NCI-H510A treated with DMSO at 0.1 percent for 48 hours (cell line): Measurements from ENCODE around the gene DRD2.
"Not testable (repeated sequence)": the region's sequence is repeated elsewhere in the genome, so short reads cannot be mapped to it uniquely, and the experiment has no call there.

ENCODE experiments used
- DNase-seq: peaks from one replicate; lab custom pipeline; 2025; lab: John Stamatoyannopoulos, UW

The DRD2 gene

DNA sequence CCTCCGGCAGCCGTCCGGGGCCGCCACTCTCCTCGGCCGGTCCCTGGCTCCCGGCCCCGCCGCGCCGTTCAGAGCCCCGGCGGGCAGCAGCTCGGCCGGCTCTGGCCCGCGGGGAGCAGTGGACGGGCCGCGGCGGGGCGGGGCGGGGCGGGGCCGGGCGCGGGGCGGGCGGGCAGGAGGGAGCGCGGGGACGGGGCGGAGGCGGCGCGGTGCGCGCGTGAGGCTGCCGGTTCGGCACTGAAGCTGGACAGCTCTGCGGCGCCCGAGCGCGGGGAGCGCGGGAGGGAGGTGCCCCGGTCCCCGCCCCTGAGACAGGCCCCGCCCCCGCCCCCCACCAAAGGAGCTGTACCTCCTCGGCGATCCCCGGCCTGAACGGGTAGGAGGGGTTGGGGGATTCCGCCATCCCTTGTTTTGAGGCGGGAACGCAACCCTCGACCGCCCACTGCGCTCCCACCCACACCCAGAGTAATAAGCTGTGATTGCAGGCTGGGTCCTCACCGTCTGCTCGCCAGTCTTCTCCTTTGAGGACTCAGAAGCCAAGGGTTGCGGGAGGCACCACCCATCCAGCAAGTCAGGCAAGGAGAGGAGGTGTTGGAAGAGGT is at the start of gene DRD2:
Gene DRD2 (minus strand): TSS at position 239 of the 602 bp plus-strand sequence. CDS start 50,747 bp downstream, outside the sequence.
- no peak for DNase-seq

DNA sequence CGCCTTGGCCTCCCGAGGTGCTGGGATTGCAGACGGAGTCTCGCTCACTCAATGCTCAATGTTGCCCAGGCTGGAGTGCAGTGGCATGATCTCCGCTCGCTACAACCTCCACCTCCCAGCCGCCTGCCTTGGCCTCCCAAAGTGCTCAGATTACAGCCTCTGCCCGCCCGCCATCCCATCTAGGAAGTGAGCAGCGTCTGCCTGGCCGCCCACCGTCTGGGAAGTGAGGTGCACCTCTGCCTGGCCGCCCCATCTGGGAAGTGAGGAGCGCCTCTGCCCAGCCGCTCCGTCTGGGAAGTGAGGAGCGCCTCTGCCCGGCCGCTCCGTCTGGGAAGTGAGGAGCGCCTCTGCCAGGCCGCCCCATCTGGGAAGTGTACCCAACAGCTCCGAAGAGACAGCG is 48.7 kb upstream of the DRD2 start:
- DNase-seq, result not testable (repeated sequence)

DNA sequence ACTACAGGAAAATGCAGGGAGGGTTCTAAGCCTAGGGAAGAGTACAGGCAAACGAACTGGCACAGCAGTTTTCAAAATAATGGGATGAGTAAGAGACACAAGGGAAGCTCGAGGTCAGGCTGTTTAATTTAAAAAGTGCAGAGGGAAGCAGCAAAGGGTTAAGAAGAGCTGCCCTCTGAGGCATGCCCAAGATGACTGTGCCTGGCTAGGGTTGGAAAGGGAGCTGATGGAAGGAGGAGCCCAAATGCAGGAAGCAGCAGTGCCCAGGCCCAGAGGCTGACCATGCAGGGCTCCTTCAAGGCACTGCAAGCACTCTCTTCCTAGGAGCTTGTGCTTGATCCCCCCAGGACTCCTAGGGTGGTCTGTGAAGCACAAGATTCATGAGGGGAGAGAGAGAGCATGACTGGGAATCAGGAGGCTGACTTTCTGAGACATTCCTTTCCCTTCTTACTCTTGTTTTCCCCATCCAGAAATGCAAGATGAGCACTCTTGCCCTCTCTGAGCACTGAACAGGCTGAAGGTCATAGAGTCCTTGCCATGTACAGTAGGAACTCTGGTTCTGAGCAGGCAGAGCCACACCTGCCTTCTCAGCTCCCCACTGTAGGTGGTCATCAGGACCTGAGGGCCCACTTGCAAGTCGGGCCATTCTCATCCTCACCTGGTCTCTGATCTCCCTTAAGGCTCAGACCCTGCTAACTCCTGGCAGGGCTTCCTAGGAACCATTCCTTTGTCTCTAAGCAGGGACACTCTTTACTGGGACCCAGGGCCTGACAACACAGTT is 46.7 kb upstream of the DRD2 start:
- no peak for DNase-seq

DNA sequence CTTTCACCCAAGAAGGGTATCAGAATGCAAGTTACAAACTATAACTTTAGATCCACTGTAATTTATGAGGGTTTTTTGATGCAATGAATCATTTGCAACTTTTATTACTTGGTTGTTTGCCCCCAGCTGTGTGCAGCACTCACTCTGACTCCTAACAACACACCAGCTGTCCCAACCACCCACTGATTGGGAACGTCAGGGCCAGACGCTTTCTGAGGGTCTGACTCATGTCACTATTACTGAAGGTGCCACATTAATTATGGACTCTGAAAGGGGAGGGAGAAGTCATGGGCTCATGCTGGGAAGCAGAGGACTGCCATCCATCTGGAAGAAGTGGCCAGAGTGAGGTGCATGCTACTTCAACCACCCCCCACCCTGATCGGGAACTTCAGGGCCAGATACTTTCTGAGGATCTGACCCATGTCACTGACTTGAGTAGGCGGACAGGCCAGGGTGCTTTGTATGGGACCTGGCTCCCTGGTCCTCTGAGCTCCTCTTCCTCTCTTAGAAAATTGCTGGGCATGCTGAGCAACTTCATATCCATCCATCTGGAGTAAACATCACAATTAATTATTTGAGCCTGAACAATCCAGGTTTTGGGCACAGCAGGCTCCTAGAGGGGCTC is 44.9 kb upstream of the DRD2 start:
- DNase-seq, result no peak

DNA sequence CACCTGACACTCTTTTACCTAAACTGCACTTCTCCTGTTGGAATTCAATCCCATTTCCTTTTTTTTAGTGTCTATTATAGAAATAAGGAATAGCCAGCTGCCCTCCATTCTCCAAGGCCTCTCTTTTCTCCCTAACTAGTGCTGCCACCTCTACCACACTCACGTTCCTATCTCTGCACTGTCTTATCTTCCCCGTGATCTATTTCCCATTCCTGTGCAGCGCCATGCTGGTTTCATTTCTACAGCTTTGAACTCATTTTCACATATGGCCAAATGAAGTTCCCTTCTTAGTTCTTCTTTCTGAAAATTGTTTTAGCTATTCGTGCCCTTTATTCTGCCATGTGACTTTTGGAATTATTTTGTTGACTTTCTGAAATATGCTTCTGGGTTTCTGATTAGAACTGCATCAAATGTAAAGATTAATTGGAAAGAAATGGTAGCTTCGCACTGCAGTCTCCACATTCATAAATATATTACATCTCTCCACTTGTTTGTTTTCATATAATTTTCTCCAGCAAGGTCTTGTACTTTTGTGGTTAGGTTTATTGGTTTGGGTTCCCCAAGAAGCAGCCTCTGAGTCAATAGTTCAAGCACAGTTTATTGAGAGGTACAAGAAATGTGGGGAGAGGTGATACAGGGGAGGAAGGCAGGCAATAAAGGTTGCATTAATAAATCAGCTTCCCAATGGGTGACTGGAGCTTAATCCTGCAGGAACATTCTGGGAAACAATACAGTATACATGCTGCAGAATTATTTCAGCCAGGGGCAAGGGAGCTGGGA is 43.7 kb upstream of the DRD2 start:
- no peak for DNase-seq

DNA sequence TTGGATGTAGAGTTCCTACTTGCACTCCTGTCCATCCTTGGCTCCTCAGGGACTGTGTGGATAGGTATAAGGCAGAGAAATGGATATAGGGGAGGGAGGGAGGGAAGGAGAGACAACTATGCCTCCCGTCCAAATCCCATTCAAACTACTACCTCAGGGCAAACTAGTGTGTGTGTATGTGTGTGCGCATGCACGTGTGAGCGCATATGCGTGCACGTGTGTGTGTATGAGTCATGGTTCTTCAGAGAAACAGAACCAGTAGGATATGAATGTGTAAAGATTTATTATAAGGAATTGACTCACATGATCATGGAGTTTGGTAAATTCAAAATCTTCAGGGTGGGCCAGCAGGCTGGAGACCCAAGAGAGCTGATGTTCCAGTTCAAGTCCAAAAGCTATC is 42.2 kb upstream of the DRD2 start:
- DNase-seq, result no peak

DNA sequence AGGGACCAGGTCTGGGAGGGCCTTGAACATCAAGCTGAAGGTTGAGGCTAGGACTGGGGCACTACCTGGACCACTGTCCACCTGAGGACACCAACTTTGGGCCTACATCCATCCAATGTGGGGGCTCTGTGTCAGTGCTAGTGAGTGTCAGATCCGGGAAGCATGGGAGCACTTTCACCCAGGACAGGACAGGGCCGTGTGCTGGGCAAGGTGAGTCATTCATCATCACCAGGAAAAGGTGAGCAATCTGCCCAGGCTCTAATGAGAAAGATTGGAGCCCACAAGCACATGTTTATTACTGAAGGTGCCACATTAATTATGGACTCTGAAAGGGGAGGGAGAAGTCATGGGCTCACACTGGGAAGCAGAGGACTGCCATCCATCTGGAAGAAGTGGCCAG is 39.7 kb upstream of the DRD2 start:
- DNase-seq, result no peak

DNA sequence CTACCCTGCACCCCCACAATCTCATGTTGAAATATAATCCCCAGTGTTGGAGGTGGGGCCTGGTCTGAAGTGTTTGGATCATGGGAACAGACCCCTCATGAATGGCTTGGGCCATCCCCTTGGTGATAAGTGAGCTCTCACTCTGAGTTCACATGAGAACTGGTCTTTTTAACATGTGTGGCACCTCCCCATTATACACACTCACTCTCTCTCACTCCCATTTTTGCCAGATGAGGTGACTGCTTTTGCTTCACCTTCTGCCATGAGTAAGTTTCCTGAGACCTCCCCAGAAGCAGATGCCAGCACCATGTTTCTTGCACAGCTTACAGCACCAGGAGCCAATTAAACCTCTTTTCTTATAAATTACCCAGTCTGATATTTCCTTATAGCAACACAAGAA is 32.1 kb upstream of the DRD2 start:
- DNase-seq, result no peak

DNA sequence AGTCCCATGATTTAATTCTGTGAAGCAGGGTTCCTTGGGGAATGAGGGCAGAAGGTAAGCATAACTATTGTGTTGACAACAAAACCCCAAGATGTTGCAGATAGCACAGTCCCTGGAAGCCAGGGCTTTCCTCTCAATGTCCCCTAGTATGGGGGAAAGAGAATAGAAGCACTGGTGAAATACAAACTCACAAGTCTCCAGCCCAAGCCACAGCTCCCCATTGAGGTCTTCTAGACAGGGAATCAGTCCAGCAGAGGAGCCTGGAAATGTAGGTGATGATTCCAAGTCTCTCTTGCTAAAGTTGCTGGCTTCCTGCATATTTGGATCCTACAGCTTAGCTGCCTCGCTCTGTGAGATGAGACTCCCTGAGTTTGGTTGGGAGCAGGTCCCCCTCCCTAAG is 31.7 kb upstream of the DRD2 start:
- DNase-seq, result no peak

DNA sequence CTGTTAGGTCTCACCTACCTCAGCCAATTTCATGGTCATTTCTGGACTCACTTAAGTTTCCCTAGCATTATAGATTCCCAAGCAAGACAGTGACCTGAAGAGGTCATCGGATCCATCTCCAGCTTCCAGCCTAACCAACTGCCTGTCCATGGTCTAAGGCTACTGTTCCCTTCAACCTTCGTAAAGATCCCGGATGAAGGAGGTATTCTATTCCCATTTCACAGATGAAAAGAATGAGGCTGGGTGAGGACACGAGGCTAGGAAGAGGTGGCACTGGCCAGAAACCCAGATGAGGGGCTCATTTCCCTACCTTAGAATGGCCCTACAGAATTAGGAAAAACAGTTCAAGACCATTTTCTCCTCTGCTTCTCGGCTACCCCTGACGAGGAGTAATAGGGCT is 31.3 kb upstream of the DRD2 start:
- DNase-seq, result no peak

DNA sequence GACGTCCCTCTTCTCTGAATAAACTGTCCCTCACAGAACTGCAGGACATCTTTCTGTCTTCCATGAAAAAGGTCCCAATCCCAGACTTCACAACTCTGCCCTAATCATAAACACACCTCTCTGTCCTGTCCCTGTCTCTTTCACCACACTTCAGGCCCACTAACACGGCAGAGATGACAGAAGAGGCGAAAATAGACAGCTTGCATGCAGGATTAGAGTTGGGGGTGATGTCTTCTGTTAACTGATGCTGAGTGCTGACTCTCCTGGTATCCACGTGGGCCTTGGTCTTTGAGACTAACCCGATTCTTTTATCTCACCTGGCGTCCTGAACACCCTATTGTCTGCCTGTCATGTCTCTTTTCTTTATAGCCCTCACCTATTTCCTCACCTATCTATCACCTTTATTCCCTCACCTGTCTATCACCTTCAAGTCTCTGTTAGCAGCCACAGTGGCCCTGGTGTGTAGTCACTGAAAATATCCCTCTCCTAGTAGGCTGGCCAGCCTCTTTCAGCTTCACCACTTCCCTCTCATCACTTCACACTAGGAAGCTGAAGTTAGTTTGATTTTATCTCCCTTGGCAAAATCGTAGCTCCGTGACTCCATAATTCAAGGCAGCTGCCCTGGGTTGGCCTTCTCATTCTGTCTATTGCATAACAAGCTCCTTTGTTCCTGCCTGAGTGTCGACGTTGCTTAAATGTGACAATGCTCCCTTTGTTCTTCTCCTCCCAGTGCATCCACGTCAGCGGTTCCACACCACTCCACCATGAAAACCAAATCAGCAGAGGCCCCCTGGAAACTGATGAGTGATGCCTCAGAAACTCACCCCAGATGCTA is 30.6 kb upstream of the DRD2 start:
- no peak for DNase-seq

DNA sequence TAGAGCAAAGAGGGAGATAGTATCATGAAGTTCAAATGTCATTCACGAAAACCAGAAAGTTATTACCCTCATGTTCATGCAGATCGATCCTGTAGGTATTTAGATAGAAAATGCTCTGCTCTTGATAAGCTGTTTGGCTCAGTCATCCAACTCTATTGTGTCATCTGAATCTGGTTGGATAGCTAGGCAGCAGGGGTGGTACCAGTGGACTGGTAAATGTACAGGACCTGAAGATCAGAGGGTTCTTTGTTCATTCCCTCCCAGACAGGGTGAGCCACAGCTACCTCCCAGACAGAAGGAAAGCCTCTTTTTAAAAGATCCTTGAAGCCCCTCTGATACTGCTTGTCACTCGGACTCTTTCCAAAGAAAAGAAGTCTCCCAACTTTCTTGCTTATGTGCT is 29.8 kb upstream of the DRD2 start:
- no peak for DNase-seq

DNA sequence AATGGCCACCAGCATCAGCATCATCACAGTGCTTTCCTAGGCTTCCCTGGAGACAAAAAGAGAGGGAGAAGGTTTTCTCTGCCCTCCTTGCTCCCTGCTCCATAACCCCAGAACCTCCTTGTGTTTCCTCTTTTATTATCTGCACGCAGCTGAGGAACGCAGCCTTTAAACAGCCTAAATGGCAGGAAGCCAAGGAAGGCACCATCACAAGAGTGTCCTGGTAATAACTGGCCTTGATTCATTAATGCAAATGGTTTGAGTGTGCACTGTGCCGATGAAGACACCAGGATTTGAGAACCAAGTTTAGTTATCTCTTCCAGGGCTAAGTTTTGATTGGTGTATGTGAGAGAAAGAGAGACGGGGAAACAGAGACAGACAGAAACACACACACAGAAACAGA is 29.4 kb upstream of the DRD2 start:
- no peak for DNase-seq

DNA sequence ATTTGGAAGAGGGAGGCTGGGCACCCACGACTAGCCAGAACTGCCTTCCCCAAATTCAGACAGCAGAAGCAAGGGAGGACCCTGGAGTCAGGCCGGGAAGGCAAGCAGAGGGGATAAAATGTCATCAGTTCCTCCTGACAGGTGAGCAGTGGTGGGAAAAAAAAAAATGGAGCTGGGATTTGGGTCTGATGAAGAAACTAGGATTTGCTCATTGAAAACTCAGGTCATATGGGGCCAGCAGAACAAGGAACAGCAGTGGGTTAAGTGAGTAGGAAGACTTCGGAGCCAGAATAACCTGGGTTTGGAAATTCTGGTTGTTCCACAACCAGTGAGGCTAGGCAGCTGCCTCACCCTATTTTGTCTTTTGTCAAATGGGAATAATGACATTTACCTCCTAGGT is 28.9 kb upstream of the DRD2 start:
- no peak for DNase-seq

DNA sequence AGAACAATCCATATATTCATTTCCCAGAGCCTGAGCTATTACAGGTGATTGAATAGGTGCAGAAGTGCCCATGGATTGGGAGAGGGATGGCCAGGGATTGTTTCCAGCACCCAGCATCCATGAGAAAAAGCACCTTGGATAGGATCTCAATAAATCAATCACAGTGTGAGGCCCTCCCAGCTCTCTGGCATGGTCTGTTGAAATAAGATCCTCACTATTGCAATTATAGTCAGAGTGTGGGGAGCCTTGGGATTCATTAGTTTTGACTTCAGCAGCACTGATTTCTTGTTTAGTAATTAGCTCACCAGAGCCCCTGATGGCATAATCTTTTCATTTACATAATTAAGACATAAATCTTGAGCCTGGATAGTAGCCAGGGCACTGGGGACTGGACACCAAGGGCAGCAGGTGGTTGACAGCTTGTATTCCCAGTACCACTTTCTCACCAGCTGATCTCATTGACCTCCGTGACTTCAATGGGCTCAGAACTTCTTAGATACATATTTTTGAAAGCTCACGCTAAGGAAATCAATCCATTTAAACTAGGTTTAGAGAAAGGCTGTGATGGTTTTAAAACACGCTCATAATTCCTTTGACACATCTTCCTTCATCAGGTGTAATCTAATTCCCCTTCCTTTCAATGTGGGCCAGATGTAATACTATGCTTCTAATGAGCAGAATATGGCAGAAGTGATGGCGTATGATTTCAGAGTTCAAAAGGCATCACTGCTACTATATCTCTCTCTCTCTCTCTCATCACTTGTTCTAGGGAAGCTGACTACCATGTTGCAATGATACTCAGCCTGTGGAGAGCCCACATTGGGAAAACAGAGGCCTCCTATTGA is 22.1 kb upstream of the DRD2 start:
- no peak for DNase-seq

DNA sequence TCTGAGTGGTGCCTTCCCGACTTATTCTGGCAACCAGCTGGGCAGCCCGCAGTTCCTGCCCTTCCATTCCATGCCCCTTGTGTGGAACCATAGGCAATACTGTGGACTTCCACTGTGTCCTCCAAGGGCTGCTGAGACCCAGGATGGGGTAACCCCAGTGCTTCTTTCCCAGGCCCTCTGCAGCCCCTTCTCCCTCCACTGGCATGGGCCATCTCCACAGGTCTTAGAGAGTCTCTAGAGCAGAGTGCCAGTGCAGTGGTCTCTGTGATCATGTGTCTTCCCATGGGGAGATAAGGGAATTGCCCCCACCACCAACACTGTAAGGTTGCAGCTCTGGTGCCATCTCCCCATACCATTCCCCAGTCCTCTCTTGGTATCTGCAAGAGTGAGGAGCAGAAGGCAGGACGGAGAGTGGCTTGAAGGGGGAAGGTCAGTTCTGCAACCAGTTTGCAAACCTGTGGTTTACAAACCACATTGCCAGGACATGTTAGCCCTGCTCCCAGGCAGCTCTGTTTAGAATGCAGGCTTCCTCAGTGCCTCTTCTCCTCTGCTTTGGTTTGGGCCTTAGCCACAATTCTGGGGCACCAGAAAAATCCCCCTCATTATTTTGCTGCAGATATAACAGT is 20.9 kb upstream of the DRD2 start:
- no peak for DNase-seq

DNA sequence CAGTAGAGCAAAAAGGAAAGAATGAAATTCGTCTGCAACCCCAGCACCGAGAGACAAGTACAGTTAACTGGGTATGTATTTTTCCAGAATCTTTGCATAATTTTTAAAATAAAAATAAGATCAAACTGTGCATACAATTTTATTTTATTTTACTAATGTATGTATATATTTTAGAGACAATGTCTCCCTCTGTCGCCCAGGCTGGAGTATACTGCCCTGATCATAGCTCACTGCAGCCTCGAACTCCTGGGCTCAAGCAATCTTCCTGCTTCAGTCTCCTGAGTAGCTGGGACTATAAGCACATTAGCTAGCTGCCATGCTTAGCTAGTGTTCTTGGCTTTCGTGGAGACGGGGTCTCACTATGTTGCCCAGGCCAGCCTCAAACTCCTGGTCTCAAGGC is 18.8 kb upstream of the DRD2 start:
- no peak for DNase-seq

DNA sequence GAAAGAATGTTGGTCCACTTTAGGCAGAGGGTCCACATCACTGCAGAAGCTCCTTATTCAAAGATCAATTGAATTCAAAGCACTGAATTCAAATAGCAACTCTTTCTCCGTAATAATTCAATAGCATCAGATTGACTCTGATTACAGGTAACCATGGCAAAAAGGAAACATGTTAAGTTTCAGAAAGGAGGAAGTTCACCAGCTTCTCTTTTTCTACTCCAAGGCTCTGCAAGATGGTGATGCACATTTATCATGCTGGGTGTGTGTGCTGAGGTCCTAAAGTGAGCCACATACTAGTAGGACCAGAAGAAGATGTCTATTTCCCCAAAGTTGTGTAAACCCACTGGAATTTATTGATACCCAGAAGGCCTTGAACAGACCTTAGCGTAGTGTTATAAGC is 18.0 kb upstream of the DRD2 start:
- DNase-seq, result no peak

DNA sequence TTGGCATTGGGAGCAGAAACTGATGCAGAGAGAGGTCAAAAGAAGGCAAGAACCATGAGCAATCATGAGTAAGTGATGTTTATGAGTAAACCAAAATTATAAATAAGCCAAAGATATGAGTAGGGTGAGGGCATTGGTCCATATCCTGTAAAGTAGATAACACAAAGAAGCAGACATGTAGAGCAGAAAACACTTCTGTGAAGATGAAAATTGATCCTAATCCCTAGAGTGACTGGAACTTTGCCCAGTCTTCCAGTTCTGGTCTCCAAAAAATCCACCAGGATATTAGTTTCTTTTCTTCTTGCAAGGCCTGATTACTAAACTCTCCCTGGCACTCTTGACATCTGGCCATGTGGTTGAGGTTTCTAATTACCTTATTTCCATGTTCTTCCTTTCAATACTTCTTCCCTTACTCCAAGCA is 13.7 kb upstream of the DRD2 start:
- no peak for DNase-seq

DNA sequence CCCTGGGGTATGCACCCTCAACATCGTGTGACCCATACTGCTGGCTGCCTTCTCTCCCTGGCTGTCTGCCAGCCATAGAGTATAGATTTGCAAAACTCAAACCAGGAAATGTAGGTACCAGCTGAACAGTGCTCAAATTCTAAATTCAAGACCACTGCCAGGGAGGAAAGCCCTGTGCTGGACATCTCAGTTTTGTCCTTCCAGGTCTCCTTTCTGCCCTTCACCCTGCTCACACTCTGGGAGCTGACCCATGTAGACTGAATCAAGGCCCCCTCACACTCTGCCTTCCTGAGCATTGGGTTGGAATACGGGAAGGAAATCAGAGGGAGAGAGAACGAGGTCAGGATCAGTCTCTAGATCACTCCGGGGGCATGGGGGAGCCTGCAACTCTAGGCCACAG is 12.4 kb upstream of the DRD2 start:
- DNase-seq, result no peak
